GM12891 (cell line): ENCODE measurements around the gene PKNOX2.

ENCODE experiments used
- DNase-seq: peaks from one replicate; pipeline ENCODE4 v3.0.0; 2011; ENCODE audit warnings: low spot score; ENCODE audit not compliant: insufficient read length
- FAIRE-seq: peaks from 2 replicates; lab custom pipeline; 2011; peaks lifted over from hg19 to GRCh38; lab: Jason Lieb, UNC
- PAX5 ChIP-seq: IDR thresholded peaks from 2 replicates; pipeline ENCODE4 v1.6.1; 2011; ENCODE audit warnings: low read length, moderate library complexity, mild to moderate bottlenecking; ENCODE audit not compliant: insufficient read depth, severe bottlenecking
- POLR2A ChIP-seq: IDR thresholded peaks from 2 replicates; pipeline ENCODE4 v1.6.1; 2011; ENCODE audit warnings: low read depth, low read length, control low read depth
- POLR2AphosphoS5 ChIP-seq: IDR thresholded peaks from 2 replicates; pipeline ENCODE4 v1.6.1; 2011; ENCODE audit warnings: low read depth, low read length, control low read depth
- POU2F2 ChIP-seq: IDR thresholded peaks from 2 replicates; pipeline ENCODE4 v1.6.1; 2011; ENCODE audit warnings: low read depth, mild to moderate bottlenecking, control low read depth, low read length, moderate library complexity
- SPI1 ChIP-seq: IDR thresholded peaks from 2 replicates; pipeline ENCODE4 v1.6.1; 2011; ENCODE audit warnings: low read depth, low read length, control low read depth
- TAF1 ChIP-seq: IDR thresholded peaks from 2 replicates; pipeline ENCODE4 v1.6.1; 2011; ENCODE audit warnings: low read depth, low read length, control low read depth

PKNOX2 gene

DNA sequence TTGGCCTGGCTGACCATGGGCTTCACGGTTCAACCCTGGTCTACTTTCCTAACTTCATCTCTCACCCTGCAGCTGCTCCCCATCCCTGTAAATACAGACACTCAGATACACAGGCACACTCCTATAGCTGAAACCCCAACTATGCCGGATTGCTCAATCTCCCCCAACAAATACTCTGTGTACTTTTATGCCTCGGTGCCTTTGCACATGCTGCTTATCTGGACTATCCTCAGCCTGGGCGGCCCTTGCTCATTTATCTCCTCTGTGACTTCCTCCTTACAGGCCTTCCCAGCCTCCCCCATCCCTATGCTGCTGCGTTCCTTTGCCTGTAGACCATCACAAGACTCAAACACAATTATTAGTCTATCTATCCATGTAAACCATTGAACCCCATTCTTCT is 76.6 kb downstream of the PKNOX2 start:
- no peak for TF ChIP-seq POU2F2
- no peak for TF ChIP-seq PAX5
- no peak for TF ChIP-seq SPI1
- TF ChIP-seq POLR2AphosphoS5 = no peak
- TF ChIP-seq POLR2A = no peak
- no peak for TF ChIP-seq TAF1
- FAIRE-seq (no peak), DNase-seq (no peak)

DNA sequence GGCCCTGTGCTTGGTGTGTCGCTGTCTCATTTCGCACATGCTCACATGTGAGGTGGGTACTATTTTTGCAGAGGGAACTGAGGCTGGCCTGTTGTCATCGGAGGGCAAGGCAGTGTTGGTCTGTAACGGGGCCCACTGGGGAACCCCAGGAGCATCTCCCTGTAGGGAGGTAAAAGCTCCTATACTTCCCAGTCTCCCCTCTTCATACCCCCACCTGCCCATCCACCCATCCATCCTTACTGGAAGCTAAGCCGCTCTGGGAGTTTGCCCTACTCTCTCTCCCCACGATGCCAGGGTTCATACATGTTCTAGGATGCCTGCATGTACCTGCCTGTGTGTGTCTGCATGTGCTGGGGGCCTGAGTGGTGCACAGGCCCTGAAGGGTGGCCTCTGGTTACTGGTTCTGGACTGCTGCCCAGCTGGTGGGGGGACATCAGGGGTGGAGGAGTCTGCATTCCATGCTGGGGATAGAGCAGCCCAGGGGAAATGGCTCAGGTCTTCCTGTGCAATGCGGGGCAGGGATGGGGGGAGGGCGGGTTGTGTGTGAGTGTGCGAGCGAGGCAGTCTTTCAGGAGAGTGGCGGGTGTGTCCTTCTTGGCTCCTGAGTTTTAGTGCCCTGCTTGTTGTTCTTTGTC is 77.7 kb downstream of the PKNOX2 start:
- no peak for TF ChIP-seq POLR2A
- TF ChIP-seq TAF1 = no peak
- TF ChIP-seq SPI1 = no peak
- TF ChIP-seq POLR2AphosphoS5 = no peak
- no peak for TF ChIP-seq PAX5
- no peak for TF ChIP-seq POU2F2
- DNase-seq (no peak), FAIRE-seq (no peak)

DNA sequence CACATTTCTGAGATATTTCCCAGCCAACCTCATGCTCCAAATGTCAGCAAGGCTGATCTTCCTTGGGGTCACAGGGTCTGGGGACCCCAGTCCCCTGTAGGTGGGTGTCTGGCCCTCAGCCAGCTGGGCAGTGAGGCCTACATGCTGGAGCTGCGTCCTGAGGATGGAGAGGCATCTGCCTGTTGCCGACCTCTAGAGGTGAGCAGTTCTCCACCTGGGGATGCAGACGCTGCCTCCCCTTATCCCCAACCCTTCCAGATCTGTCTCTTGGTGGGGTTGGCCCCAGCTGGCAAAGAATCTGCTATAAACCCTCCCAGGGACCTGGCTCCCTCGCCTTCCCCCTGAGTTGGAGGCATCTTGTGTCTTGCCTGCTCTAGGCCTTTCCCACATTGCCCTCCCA is 79.6 kb downstream of the PKNOX2 start:
- DNase-seq (no peak), FAIRE-seq (no peak)
- TF ChIP-seq POLR2AphosphoS5 (no peak), SPI1 (no peak), PAX5 (no peak), TAF1 (no peak), POLR2A (no peak), POU2F2 (no peak)

DNA sequence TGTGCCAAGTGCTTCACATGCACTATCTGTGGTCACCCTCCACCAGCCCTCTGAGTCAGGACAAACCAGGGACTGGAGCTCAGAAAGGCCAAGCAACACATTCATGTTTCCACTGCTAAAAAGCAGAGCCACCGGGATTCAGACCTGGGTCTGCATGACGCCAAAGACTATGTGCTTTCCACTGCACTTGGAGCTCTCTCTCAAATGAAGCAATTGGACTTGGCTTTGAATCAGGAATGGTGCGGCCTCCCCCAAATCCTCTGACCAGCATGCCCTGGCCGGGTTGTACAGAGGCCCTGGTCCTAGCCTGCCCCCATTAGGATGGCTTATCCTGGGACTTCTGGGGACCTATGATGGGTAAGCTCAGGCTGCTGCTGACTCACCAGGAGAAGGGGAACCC is 80.7 kb downstream of the PKNOX2 start:
- FAIRE-seq (no peak), DNase-seq (no peak)
- TF ChIP-seq POLR2A = no peak
- TF ChIP-seq SPI1 = no peak
- no peak for TF ChIP-seq POLR2AphosphoS5
- no peak for TF ChIP-seq PAX5
- no peak for TF ChIP-seq POU2F2
- TF ChIP-seq TAF1 = no peak

DNA sequence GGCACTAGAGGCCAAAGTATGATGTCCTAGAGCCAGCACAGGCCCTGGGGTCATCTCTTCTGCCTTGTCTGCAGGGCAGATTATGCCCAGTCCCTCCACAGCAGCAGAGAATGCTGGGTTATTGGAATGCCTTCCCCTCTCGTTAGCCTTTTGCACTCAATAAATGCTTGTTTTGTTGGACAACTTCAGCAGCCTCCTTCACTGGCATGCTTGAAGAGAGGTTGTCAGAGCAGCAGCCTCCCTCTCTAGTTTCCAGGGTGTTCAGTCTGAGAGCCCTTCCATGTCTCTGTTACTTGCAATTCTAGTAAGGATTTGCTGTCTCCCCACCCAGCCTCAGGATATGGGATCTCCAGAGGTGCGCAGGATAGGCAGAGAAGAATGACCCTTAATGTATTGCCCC is 82.9 kb downstream of the PKNOX2 start:
- TF ChIP-seq SPI1 = no peak
- no peak for TF ChIP-seq POU2F2
- no peak for TF ChIP-seq POLR2AphosphoS5
- TF ChIP-seq TAF1 = no peak
- no peak for TF ChIP-seq POLR2A
- TF ChIP-seq PAX5 = no peak
- DNase-seq (no peak), FAIRE-seq (no peak)

DNA sequence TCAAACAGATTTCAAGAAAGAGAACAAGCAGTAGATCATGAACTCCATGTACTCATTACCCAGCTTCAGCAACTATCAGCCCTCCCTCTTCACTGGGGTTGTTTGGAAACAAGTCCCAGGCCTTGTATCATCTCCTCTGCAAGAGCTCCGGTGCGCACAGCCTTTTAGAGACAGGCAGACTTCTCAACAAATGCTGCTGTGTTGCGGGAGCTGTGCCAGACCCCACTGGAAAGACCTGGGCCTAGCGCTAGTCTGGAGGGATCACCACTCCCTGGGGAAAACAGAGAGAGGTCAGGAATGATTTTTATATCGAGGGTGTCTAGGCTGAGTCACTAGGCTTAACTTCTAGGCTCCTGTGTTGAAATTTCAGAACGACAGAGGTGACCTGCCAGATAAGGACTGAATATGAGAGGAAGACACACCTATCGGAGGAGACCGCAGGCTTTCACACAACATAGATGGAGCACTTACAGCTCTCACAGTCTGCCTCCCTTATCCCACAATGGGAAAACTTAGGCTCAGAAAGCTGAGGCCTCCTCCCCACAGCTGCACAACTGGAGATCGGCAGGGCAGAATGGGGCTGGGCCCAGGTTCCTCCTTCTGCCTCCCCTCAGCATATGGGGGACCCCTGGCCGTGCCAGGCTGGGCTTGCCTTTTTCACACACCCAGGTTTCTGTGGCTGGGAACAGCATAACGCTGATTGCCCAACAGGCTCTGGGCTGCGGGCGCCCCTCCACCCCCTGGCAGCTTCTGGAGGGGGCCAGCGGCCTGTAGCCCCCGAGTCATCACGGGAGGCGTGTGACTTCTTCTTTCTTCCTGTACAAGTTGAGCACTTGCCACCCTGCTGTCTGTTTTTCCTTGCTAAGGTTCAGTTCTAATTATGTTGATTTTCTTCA is 86.0 kb downstream of the PKNOX2 start:
- TF ChIP-seq POLR2A = no peak
- no peak for TF ChIP-seq TAF1
- TF ChIP-seq POLR2AphosphoS5 = no peak
- no peak for TF ChIP-seq POU2F2
- TF ChIP-seq PAX5 = no peak
- no peak for TF ChIP-seq SPI1
- DNase-seq (no peak), FAIRE-seq (no peak)

DNA sequence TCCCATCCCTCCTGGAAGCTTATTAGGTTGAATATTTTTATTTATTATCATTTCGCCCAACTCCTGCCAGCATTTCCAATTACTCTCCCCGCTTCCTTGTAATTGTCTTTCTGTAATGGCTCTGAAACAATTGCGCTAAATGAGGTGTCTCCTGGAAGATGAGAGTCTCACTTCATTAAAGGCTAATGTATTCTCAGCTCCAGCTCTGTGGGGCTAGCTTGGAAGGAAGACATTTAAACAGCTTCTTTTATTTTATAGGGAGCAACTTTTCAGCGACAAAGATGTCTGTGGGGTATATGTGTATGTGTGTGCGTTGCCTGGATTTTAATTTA is 86.6 kb downstream of the PKNOX2 start:
- DNase-seq (no peak), FAIRE-seq (no peak)
- TF ChIP-seq POLR2AphosphoS5 = no peak
- TF ChIP-seq SPI1 = no peak
- TF ChIP-seq TAF1 = no peak
- TF ChIP-seq POLR2A = no peak
- no peak for TF ChIP-seq POU2F2
- no peak for TF ChIP-seq PAX5

DNA sequence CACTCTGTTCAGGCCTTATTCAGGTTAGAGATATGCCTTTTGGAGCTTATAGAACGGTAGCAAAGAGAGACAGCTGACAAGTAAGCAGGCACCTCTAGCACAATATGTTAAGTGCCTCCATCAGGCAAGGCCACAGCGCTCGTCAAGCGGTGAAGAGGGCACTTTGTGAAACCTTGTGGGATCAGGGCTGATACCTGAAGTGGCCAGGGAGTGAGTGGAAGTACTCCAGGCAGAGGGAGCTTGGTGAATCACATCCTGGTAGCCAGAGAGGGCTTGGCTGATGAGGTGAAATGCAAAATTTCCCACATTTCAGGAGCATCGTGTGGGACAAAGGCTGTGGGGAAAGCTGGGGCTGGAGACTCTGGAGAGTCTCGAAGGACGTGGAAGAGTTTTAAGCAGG is 87.4 kb downstream of the PKNOX2 start:
- TF ChIP-seq SPI1 = no peak
- DNase-seq (no peak), FAIRE-seq (no peak)

DNA sequence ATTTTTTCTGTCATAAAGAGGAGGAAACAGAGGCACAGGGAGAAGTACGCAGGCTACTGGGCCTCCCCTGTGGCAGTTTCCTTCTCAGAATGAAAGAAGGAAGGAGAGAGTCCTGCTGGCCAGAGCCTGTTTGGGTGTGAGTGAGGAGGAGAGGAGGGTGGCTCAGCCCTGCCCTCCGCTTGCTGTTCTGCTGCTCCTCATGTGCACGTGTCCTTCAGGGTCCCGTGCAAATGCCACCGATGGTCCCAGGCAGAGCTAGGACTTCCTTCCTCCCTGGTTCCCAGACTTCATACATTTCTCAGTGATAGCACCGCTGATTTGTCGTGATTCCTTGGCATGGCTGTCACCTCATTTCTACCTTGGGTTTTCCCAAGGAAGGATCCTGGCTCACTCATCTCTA is 88.7 kb downstream of the PKNOX2 start:
- TF ChIP-seq POU2F2 (no peak), PAX5 (no peak), POLR2A (no peak), TAF1 (no peak), POLR2AphosphoS5 (no peak), SPI1 (no peak)
- DNase-seq (no peak), FAIRE-seq (no peak)
